Gastroesophageal sphincter (tissue), 4 donors: ENCODE results near the gene DBNDD2. TPM values are rescaled to one million over a fixed set of nuclear protein-coding genes. Genes with fewer than 3 reads are reported as not detected.

Experiments used
- ATAC-seq: fragments of 150-250 bp; one replicate; pipeline ENCODE4 v1.9.1; 2016; ENCODE audit warnings: mild to moderate bottlenecking, moderate library complexity
- H3K27ac ChIP-seq, 4 donors: fragments of 200-600 bp; sonication (generic) in 3 of 4; 1 replicate in 3 of 4; 2 replicates in 1 of 4; pipeline ENCODE4 v1.5.1; 2016 to 2019
- H3K27me3 ChIP-seq: fragments of 200-600 bp; sonication (generic); one replicate; pipeline ENCODE4 v1.5.1; 2019
- H3K36me3 ChIP-seq, 2 donors: fragments of 200-600 bp; sonication (generic); one replicate each; pipeline ENCODE4 v1.5.1; 2019; ENCODE audit warnings: control low read depth in 1 of 2
- H3K4me1 ChIP-seq, 3 donors: fragments of 200-600 bp; sonication (generic); 1 replicate in 2 of 3; 2 replicates in 1 of 3; pipeline ENCODE4 v1.5.1; 2016 to 2019; ENCODE audit warnings: control low read depth in 2 of 3
- H3K4me3 ChIP-seq, 2 donors: fragments of 200-600 bp; sonication (generic); one replicate each; pipeline ENCODE4 v1.5.1; 2019; ENCODE audit warnings: mild to moderate bottlenecking in 1 of 2, moderate library complexity in 1 of 2
- H3K9me3 ChIP-seq, 3 donors: fragments of 200-600 bp; sonication (generic); one replicate each; pipeline ENCODE4 v1.5.1; 2017 to 2019; ENCODE audit warnings: control low read depth in 2 of 3
- CTCF ChIP-seq, 4 experiments: fragments of 200-600 bp in 2 of 4; fragments of 450-650 bp in 2 of 4; sonication (generic) in 1 of 4; IDR thresholded peaks; one replicate each; pipeline ENCODE4 v1.5.1; 2017 to 2019; ENCODE audit warnings: antibody characterized with exemption in 4 of 4, mild to moderate bottlenecking in 2 of 4, moderate library complexity in 2 of 4
- EP300 ChIP-seq: sonication (generic); formaldehyde crosslinking; IDR thresholded peaks from one replicate; pipeline ENCODE4 v1.6.1; 2017; ENCODE audit warnings: antibody characterized with exemption, mild to moderate bottlenecking
- POLR2A ChIP-seq, 2 donors: fragments of 450-650 bp; IDR thresholded peaks; one replicate each; pipeline ENCODE4 v1.6.1; 2017; ENCODE audit warnings: antibody characterized with exemption in 2 of 2, mild to moderate bottlenecking in 2 of 2, moderate library complexity in 1 of 2
- POLR2AphosphoS5 ChIP-seq: sonication (generic); formaldehyde crosslinking; IDR thresholded peaks from one replicate; pipeline ENCODE4 v1.6.1; 2017; ENCODE audit warnings: antibody characterized with exemption
- WGBS, 2 donors: methylation state at CpG; one replicate each; pipeline ENCODE4 v1.1.5; 2018; ENCODE audit warnings: low coverage in 1 of 2; 5-methylcytosine and 5-hydroxymethylcytosine counted together
- total RNA-seq, 4 donors: library from RNA; depleted of rRNA; stranded (reverse); fragments of >200 nt; gene quantifications; one replicate each; pipeline ENCODE4 v1.1.0, GENCODE V29; 2016

Gene DBNDD2
- total RNA-seq, 4 donors from 2014 or later, result 84.9 to 132 (median 106) TPM

GRCh38 chr20:45373353-45374100 lies 34.6 kb upstream of the DBNDD2 start:
- Histone ChIP-seq H3K4me3 (peak overlapping the region; percentile 44 to 57), H3K9me3 (no peaks in the 10 kb centered on the region), H3K4me1 (peaks cover 0 to 26% (median 6%) of the 10 kb centered on the region in 3 donors), H3K36me3 (peaks cover 0 to 25% of the 10 kb centered on the region in 2 donors), H3K27ac (peak overlapping the region; percentile 60 to 87 (median 82)), H3K27me3 (no peaks in the 10 kb centered on the region)
- 8% methylated on average over 13 of the region's 38 CpGs; no CpG with 5 or more reads in 1 of the 2 donors for WGBS, 2 donors
- ATAC-seq, result peak; percentile 93
- peak; percentile 77 for TF ChIP-seq POLR2AphosphoS5
- peak; percentile 68 to 94 (median 94) for TF ChIP-seq CTCF (IDR thresholded peaks at IDR 0.05)
- TF ChIP-seq POLR2A (IDR thresholded peaks at IDR 0.05), result no peak

GRCh38 chr20:45374101-45374467 lies 34.0 kb upstream of the DBNDD2 start:
- ATAC-seq, result no peak
- WGBS, 2 donors, result 12 to 56% methylated on average over 3 to 9 of the region's 9 CpGs
- Histone ChIP-seq H3K36me3 (peaks cover 0 to 19% of the 10 kb centered on the region in 2 donors), H3K27ac (peak overlapping the region in 3 of 4 donors; percentile 80 to 87 (median 84)), H3K27me3 (no peaks in the 10 kb centered on the region), H3K4me1 (peaks cover 0 to 26% (median 6%) of the 10 kb centered on the region in 3 donors), H3K9me3 (no peaks in the 10 kb centered on the region), H3K4me3 (peak overlapping the region in 1 of 2 donors; percentile 57)
- TF ChIP-seq EP300 (no peak), POLR2AphosphoS5 (no peak), CTCF (IDR thresholded peaks at IDR 0.05) (no peak), POLR2A (IDR thresholded peaks at IDR 0.05) (no peak)

GRCh38 chr20:45374966-45375365 lies 33.1 kb upstream of the DBNDD2 start:
- 98% methylated on average over 7 of the region's 14 CpGs; no CpG with 5 or more reads in 1 of the 2 donors for WGBS, 2 donors
- H3K27me3 ChIP-seq, result no peaks in the 10 kb centered on the region
- H3K36me3 ChIP-seq, result peaks cover 0 to 13% of the 10 kb centered on the region in 2 donors
- H3K4me3 ChIP-seq, result no peak overlapping the region
- no peaks in the 10 kb centered on the region for H3K9me3 ChIP-seq
- TF ChIP-seq CTCF (IDR thresholded peaks at IDR 0.05) (no peak), POLR2A (IDR thresholded peaks at IDR 0.05) (no peak), EP300 (no peak), POLR2AphosphoS5 (no peak)
- H3K27ac ChIP-seq, result peak overlapping the region in 1 of 4 donors; percentile 87
- peaks cover 0 to 26% (median 6%) of the 10 kb centered on the region in 3 donors for H3K4me1 ChIP-seq
- ATAC-seq, result no peak

GRCh38 chr20:45377269-45377668 lies 30.8 kb upstream of the DBNDD2 start:
- Histone ChIP-seq H3K36me3 (peaks cover 0 to 9% of the 10 kb centered on the region in 2 donors), H3K27me3 (no peaks in the 10 kb centered on the region), H3K27ac (no peak overlapping the region), H3K4me1 (peaks cover 0 to 20% (median 6%) of the 10 kb centered on the region in 3 donors), H3K4me3 (no peak overlapping the region), H3K9me3 (no peaks in the 10 kb centered on the region)
- no peak for ATAC-seq
- WGBS, 2 donors, result 60 to 73% methylated on average over 1 to 6 of the region's 11 CpGs
- TF ChIP-seq POLR2AphosphoS5 (no peak), POLR2A (IDR thresholded peaks at IDR 0.05) (no peak), CTCF (IDR thresholded peaks at IDR 0.05) (no peak), EP300 (no peak)

- no peak within 1 kb of the TSS for H3K4me3 ChIP-seq
- peaks cover 0 to 9% of the 10 kb centered on the region in 2 donors for H3K36me3 ChIP-seq
- ATAC-seq, result no peak
- H3K9me3 ChIP-seq, result no peaks in the 10 kb centered on the region
- H3K27ac ChIP-seq, result no peak within 1 kb of the TSS
- TF ChIP-seq POLR2A (IDR thresholded peaks at IDR 0.05), result no peak
- no peak for TF ChIP-seq POLR2AphosphoS5
- TF ChIP-seq EP300, result no peak
- TF ChIP-seq CTCF (IDR thresholded peaks at IDR 0.05), result no peak
- H3K4me1 ChIP-seq, result peaks cover 0 to 11% (median 0%) of the 10 kb centered on the region in 3 donors
- WGBS, 2 donors, result 63 to 73% methylated on average over 1 of the region's 1 CpG
- no peaks in the 10 kb centered on the region for H3K27me3 ChIP-seq
Measured at GRCh38 chr20:45378191-45378590, 29.9 kb upstream of the DBNDD2 start, which contains the start of gene TP53TG5. TP53TG5 (minus strand) TSS chr20:45378325; CDS start chr20:45378236, 89 bp downstream.
